Stimulated activated CD4-positive, alpha-beta T cell treated with anti-CD3 and anti-CD28 coated beads, Interleukin-2, amount 100 ng/mL, for 24 hours (primary cell): Measurements from ENCODE around the gene SERINC5.
A peak's percentile ranks its signal among the peaks of the same experiment; 100 is the strongest.
"Not testable (repeated sequence)": the region's sequence is repeated elsewhere in the genome, so short reads cannot be mapped to it uniquely, and the experiment has no call there.

Experiments used
- DNase-seq, 2 donors: peaks; one replicate each; pipeline ENCODE4 v3.0.0-alpha.2; 2020

Gene SERINC5

DNA sequence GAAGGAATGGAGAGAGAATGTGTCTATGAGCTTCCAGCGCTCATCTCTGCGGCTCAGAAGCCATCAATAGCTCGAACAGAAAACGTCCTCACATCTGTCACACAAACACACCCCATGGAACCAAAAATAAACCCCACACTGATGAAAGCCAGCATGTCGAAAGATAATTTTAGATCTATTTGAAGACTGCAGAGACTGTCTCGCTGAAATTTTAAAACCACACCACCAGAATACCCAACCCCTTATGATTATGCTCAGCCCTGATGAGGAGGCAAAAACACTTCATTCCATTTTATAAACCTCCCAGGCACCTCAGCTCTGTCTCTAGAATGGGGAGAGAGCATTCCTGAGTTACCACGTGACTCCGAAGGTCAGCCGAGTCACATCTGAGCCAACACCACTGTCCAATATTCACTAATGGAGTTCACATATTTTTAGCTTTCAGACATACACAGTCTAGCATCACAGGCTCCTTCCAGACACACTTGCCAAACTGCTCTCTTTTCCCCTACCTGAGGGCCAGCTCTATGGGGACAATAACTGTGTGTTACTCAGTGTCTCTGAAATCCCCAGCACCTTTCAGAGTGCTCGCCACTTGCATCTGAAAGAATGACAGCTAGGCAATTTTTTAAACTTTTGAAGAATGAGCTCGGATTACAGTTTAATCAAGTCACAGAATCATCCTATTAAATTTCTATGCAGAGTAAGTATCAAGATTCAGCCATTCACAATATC lies 63.2 kb downstream of the SERINC5 start:
- DNase-seq = no peak

DNA sequence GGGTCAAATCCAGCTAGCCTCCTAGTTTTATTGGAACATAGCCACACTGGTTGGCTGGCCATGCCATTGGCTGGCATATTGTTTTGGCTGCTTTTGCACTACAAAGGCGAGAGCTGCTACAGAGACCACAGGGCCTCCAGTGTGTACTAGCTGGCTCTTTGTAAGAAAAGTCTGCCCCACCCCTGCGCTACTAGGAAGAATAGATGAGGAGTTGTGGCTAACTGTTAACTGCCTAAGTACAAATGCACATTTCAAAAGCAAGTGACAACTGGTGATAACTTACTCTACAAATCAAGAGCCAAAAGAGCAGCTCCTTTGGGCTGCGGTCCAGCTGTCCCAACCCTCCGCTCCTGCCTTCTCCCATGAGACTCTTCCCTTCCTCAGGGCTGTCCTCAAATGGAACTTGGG lies 63.9 kb downstream of the SERINC5 start:
- DNase-seq = no peak

DNA sequence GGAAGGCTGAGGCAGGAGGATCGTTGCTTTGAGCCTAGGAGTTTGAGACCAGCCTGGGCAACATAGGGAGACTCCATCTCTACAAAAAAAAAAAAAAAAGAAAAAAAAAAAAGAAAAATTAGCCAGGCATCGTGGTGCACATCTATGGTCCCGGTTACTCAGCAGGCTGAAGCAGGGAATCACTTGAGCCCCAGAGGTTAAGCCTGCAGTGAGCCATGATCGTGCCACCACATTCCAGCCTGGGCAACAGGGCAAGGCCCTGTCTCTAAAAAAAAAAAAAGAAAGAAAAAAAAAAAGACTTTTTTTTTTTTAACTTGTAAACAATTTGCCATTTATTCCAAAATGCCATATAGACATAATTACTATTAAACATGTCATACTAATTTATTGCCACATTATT lies 64.5 kb downstream of the SERINC5 start:
- DNase-seq = no peak

DNA sequence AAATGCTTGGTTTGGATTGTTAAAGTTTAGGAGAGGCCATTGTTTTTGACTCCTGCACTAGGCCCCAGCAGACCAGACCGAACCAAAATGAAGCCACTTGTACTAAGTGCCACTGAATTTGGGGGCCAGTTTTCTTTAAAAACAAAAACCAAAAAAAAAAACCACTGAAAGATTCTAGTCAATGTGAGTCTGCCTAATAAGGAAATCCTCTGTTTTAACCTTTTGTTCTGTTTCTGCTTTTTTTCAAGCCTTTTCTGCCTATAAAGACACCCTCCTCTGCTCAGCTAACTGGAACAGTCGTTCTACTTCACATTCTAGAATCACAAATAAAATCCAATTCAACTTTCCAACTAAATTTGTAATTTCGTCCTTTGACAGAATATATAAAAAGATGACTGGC lies 64.9 kb downstream of the SERINC5 start:
- DNase-seq = no peak

DNA sequence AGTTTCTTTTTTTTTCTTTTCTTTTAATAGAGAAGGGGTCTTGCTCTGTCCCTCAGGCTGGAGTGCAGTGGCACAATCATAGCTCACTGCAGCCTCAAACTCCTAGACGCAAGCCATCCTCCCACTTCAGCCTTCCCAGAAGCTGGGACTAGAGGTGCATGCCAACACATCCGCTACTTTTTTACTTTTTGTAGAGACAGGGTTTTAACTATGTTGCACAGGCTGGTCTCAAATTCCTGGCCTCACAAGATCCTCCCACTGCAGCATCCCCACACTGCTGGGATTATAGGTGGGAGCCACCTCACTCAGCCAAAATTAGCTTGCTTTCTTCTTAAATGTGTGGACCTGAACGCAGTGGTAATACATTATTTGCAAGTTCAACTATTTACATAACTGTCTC lies 66.1 kb downstream of the SERINC5 start:
- no peak for DNase-seq

DNA sequence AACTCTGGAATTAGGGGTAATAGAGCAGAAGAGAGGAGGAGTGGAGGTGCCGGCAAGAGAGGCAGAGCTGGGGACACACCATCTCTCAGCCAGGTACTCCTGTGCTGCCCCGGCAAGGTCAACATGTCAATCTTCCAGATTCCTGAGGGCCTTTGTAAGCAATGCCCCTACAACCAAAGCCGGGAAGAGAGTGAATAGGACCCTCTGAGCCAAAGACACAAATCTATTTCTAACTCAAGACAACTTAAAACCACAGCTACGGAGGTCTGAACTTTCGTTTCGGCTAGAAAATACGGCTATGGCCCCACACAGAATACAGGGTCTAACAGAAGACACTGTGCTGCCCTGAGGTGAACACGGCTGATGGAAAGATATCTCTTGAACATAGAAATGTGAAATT lies 66.6 kb downstream of the SERINC5 start:
- DNase-seq = no peak

DNA sequence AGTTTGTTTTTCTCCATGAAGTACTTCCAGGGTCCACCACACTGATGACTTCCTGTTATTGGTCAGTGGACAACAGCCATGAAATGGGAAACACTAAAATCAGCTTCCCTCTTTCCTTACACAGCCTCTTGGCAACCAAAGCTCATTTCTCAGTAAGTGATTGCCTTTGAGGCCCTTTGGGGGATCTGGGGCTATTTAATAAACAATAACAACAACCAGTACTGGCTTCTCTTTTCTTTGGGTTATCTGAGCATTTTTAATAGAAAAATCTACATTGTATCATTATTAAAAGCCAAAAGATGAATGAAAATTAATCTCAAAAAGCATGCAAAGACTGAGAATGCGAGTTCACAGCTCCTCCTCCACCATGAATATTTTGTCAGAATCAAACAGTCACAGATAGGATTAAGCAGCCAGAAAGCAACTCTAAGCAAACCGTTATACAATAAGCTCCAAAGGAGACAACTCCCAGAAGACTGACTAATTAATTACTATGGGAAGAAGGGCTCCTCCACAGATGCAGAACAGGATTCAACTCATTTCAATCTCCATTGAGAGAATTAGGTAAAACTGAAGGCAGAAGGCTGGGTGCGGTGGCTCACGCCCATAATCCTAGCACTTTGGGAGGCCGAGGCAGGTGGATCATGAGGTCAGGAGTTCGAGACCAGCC lies 68.3 kb downstream of the SERINC5 start:
- DNase-seq = no peak

DNA sequence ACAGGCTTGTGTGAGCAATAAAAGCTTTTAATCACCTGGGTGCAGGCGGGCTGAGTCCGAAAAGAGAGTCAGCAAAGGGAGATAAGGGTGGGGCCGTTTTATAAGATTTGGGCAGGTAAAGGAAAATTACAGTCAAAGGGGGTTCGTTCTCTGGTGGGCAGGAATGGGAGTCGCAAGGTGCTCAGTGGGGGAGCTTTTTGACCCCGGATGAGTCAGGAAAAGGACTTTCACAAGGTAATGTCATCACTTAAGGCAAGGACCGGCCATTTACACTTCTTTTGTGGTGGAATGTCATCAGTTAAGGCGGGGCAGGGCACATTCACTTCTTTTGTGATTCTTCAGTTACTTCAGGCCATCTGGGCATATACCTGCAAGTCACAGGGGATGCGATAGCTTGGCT lies 70.3 kb downstream of the SERINC5 start:
- DNase-seq = not testable (repeated sequence)

DNA sequence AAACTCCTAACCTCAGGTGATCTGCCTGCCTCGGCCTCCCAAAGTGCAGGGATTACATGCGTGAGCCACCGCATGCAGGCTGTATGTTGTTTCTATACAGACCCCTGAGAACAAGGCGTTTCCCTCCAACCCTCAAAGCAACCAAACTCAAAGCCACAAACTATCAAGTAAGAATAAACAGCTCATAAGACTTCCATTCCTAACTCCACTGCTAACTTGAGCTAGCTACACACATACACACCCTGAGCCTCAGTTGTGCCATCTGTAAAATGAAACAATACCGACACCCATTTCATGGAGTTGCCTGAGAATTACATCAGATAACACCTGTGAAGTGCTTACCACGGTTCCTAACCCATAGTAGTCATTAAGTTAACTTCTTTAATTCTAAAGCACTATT lies 70.8 kb downstream of the SERINC5 start:
- DNase-seq = no peak

DNA sequence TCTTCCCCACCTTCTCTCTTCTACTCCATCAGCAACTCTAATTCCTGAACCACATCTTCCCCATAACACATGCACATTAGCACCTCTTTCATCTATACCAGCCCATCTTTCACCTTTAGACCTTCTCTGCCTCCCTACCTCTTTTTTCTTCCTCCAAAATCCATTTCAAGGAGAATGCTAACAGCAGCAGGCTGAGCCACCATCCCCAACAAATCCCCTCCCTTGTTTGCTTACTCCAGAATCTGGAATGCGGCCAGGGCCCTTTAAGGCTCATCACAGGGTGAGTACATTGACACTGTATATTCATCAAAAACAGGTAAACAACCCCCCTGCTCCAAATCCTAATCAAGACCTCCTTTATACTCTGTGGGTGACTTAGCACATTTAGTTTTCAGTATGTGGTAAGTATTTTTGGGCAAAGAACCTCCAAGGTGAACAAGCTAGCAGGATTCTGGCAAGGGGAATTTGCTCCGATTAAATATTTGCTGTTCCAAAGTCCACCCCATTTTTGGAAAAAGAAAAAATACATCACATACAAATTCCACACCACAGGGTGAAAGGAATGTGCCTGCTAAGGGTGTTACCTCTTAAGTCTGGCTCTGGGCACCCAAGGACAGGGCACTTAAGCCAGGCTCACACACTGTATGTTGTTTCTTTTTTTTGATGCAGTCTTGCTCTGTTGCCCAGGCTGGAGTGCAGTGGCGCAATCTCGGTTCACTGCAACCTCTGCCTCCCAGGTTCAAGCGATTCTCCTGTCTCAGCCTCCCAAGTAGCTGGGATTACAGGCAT lies 71.4 kb downstream of the SERINC5 start:
- DNase-seq = no peak

DNA sequence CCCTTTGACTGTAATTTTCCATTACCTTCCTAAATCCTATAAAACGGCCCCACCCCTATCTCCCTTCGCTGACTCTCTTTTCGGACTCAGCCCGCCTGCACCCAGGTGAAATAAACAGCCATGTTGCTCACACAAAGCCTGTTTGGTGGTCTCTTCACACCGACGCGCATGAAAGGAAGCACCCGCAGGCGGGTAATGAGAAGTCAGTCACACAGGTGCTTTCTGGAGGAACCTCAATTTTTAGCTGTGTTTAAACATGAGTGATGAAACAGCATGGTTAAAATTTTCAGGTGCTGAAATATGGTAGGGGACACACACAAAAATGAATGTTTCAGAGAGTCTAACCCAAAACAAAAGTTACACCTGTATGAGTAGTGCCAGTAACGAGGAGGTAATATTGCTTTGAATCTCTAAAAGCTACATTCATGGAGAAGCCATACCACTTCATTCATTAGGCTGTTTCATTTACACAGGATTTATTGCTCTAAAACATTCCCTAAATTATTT lies 72.1 kb downstream of the SERINC5 start:
- not testable (repeated sequence) for DNase-seq

DNA sequence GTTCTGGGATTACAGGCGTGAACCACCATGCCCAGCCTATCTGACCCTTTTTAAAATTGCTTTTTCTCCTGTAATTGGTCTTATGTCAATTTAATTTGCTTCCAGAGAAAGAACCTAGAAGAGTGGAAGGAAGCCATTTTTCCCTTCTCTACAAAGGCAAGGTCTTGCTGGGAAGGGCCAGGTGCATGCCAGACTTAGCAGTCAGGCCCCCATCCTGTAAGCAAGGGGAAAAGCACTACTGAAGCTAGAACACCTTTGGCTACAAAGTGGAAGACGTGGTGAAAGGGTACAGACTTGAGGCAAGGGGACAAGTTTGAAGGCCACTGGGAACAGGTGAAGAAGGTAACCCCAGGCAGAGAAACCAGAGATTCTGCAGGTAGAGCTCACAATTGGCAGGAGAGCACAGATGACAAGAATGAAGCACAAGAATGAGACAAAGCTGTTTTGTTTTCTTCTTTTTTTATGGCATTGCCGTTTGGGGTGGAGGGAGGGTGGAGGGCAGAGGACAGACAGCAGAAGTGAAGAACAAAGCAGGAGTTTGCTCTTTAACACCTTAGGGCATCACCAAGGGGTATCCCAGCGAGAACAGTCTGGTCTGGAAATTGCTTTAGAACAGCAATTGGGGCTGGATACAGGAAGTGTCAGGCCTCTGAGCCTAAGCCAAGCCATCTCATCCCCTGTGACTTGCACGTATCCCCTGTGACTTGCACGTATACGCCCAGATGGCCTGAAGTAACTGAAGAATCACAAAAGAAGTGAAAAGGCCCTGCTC lies 72.9 kb downstream of the SERINC5 start:
- no peak for DNase-seq

DNA sequence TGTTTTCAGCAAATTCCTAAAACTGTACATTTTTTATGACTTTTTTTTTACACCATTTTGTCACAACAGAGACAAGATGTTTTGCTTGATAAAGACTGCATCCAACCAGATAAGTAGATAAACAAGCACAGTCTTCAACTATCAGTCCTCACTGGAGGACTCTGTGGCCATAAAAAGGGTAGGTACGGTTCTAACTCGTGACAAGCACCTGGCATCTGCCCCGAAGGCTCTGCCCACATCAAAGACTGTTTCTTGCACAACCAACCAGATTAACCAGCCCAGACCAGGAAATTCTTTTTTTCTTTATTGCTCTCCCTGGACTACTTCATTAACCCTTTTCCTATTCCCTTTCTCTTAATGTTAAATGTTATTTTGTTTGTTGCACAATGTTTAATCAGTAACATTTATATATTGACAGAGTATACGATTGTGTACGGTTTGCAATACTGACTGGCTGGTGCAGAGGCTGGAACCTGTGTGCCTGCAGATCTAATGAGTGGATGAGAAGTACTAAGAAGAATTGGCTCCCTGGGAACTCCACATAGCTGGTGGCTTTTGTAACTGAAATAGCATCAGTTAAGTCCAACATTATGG lies 74.1 kb downstream of the SERINC5 start:
- peak in 1 of 2 donors; percentile 37 for DNase-seq

DNA sequence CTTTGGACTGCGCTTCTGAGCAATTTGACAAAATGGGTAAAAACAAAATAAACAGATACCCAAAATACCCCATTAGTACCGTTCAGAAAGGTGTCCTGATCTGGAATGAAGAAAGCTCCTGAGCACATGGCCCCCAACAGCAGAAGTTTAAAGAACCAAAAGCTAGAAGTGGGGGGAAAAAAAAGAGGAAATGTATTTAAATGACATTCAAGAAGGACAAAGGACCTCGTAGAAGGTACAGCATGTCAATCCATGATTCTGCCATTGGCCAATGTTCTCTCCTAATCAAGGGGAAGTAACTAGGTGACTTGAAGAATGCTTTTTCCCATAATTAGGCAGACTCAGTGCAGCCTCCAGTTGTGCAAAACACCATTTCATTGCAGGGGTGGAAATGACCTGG lies 78.6 kb downstream of the SERINC5 start:
- DNase-seq = no peak

DNA sequence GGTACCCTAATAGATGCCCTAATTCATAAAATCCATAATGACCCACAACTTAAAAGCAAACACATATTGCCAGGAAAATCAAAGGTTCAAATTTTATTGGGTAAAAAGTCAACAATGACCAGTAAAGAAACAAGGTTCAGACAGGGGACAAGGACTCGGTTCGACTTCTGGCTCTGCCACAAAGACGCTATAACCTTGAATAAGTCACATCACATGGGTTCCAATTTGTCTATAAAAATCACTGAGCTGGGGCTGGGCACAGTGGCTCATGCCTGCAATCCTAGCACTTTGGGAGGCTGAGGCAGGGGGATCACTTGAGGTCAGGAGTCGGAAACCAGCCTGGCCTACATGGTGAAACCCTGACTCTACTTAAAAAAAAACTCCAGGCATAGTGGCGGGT lies 80.5 kb downstream of the SERINC5 start:
- no peak for DNase-seq

DNA sequence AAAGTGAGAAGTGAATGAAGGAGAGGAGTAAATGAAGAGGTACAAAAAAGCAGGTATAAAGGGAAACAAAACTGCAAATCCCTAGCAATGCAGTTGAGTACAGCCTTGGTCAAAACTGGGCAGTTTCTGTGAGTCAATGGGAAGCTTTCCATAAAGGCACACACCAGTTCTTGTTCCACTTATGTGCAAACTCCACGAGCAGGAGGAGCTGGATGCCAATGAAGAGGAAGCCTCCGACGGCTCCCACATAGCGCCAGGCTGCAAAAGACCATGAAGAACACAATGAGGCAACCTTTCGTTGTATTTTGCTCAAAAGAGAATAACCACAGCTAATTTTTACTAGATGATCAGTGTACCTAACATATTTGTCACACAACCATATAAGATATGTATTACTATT lies 81.1 kb downstream of the SERINC5 start:
- no peak for DNase-seq

DNA sequence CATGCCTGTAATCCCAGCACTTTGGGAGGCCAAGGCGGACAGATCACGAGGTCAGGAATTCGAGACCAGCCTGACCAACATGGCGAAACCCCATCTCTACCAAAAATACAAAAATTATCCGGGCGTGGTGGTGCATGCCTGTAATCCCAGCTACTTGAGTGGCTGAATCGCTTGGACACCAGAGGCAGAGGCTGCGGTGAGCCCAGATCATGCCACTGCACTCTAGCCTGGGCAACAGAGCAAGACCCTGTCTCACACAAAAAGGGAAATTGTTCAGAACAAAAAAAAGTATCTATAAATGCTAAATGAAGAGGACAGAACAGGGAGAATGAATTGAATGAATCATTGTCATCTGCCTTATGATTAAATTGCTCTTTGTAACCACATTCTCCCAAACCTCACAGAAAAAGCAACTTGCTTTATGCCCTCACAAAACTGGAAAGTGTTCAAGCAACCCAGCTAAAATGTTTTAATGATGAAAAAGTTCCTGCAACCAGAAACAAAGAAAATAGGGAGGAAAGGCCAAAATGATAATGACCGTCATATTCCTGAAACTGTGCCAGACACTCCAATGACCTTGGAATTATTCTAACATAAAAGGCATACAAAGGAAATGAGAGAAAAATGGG lies 83.7 kb downstream of the SERINC5 start:
- no peak for DNase-seq

DNA sequence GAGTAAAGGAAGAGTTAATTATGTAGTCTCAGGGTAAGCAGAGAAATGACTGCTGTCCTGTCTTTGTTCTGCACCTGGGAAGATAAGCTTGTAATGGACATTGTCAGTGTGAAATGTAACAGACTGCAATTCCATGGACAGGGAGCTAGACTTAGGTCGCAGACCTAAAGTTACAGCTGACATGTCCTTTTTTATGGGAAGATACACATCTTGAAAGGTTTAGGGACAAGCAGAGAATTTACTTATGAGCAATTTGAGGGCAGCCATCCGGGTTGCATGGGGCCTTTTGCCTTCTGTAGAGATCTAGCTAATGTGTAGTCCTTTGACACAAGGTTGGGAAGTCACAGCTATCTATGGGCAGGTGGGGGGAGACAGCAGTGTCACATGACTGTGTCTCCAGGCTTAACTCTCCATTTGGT lies 85.7 kb downstream of the SERINC5 start:
- DNase-seq = no peak

DNA sequence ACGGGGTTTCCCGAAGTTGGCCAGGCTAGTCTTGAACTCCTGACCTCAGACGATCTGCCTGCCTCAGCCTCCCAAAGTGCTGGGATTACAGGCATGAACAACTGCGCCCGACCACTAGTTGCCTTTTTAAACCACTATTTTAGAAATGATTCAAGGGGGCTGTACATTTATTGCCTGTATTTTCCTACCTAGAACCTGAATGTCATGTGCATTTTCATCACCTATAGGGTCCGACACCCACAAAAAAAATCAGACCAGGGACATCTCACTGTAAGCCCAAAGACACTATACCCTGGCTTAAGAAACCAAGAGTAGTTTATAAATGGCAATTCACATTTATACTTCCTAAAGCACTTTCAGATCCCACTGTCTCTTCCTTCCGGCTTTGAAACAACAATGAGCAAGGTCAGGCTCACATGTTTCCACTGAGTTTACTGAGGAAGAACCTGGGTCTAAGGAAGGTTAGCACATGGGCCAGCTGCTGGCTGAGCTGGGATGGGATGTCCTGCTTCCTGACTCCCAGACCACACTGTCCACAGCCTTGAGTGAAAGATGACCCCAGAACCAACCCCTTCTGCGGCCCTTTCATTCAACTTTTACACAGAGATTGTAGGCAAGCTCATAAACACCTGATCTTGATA lies 87.3 kb downstream of the SERINC5 start:
- DNase-seq = no peak

DNA sequence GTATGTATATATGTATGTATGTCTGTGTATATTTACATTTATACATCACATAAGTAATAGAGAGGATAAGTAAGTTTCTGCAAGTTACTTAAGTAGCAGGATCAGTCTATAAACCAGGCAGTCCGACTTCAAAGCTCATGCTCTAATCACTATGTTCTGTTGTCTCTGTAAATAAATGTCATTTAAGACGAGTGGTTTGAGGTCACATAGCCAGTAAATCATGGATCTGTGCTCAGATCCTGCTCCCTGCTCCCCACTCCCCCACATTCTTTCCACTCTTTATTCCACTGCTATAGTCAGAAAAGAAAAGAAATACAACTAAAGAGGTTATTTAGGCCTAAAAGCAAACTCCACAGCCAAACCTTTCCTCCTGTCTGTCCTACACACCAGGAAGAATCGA lies 90.4 kb downstream of the SERINC5 start:
- DNase-seq = no peak

DNA sequence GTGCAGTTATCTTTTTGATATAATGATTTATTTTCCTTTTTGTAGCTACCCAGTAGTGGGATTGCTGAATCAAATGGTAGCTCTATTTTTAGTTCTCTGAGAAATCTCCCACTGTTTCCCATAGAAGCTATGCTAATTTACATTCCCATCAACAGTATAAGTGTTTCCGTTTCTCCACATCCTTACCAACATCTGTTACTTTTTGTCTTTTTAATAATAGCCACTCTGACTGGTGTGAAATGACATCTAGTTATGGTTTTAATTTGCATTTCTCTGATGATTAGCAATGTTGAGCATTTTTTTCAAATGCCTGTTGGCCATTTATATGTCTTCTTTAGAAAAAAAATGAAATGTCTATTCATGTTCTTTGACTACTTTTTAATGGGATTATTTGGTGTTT lies 94.7 kb downstream of the SERINC5 start:
- DNase-seq = no peak

DNA sequence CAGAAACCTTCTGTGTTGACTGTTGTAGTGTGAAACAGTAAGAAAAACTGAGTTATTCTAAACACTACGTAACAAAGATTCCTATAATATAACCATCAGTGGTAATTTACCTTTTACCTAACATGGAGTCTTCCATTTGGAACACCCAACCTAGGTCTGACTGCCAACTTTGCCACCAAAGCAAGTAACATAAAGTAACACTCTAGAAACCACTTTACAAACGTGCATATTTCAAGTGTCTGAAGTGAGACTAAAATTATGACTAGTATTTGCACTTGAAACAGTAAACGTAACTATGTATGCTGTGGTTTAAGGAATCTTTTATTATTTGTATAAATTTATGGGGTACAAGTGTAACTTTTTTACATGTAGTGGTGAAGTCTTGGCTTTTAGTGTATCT lies 95.6 kb downstream of the SERINC5 start:
- no peak for DNase-seq
